DMS 273 (cell line): ENCODE measurements around the gene LMAN1L.

ENCODE experiments used
- DNase-seq: peaks from one replicate; lab custom pipeline; 2025; ENCODE audit not compliant: unreplicated experiment; lab: John Stamatoyannopoulos, UW

The LMAN1L gene

DNA sequence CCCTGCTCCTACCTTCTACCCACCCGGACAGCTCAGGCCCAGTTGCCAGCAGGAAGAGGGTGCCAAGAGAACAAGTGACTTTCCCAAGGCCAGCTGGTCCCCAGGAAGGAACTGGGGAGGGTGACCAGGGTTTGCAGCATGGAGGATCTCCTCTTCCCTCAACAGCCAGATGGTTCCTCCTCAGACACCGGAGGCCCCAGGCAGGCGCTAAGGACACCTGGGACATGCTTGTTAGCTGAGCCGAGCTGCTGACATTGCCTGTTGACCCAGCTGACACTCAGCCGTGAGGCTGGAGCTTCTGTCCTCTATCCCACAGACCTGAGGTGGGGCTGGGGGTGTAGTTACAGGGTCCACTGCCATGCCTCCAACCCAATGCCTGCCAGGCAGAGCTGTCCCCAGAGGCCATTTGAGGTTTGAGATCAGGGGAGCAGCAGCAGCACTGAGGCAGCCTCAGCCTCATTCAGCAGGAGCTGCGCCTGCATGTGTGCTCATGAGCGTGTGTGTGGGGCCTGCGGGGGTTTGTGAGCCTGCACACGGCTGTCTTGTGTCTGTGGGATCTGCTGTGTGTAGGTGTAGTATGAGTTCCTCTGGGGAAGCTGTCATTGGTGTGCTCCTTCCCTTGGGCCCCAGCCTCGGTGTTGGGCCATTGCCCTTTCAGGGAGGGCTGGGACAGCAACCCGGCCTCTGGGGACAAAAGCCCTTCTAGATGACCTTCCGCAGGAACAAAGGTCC is 20.9 kb downstream of the LMAN1L start:
- peak; percentile 75 for DNase-seq

DNA sequence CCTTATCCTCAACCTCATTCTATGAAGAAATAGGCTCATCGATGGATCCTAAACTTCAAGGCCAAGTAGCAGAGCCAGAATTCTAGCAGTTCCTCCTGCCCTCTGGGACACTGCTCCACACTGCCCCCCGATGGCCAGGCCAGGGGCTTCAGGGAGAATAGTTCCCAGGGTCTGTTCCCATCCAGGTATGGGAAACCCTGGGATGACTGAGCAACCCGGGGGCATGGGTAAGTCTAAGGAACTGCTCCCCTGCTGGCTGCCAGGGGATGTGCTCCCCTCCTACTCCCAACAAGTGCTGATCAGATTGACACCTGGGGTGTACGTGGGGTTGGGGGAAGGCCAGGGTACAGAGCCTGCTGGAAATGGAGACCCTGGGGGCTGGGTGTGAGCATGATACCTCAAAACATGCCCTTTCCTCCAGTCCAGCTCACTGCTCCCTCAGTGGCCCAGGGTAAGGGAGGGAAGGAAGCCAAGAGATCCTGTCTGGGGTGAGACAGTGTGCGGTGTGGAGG is 22.7 kb downstream of the LMAN1L start:
- DNase-seq, result peak; percentile 89

DNA sequence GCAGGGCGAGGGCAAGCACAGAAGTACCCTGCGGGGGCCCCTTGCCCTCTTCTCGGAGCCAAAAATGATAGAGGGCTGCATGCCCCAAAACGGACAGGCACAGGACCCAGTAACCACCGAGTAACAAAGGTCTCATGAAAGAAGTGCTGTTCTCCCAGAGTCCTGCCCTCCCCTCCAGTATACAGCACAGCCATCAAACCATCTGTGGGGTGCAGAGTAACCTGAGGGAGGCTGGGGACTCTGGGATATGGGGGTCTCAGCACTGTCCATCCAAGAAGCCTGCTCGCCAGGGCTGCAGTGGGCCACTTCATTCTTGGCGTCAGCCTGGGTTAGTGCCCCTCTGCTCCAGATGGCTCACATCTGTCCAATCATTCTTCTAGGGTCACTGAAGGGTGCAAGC is 24.2 kb downstream of the LMAN1L start:
- DNase-seq, result no peak

DNA sequence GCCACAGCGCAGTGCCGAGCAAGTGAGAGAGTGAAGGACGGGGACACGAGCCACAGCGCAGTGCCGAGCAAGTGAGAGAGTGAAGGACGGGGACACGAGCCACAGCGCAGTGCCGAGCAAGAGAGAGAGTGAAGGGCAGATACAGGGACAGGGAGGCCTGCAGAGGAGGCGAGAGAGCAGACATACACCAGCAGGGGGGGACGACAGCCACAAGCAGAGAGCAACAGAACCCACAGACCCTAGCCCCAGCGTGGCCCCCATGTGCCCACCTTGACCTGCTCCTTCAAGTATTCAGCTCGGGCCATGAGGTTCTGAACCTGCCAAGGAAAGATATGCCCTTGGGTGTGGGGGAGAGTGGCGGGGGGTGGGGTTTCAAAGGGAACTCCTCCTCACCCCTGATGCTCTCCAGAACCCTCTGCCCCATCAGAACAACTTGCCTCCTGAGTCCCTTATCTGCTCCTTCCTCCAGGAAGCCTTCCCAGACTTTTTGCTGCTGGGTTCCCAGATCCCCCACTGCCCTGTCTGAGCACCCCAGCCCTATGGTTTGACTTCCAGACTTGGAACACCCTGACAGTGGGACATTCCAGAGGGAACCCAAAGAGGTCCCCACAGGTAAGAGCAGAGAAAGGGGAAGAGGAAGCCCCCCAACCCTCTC is 25.0 kb downstream of the LMAN1L start:
- no peak for DNase-seq

DNA sequence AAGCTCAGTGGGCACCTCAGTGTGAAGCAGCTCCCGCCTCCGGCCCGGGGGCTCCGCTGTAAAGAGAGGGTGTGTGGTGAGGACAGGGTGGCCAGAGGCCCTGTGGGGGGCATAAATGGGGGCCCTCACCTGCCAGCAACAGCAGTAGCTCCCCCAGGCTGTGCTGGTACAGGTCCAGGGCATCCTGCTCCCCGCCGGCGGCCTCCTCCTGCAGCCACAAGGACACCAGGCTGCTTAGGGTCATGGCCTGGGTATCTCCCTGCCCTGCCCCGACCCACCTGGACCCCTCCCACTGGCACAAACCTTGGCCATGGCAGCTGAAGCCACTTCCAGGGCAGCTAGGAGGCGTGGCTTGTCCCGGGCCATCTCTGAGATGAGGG is 25.5 kb downstream of the LMAN1L start:
- DNase-seq, result no peak

DNA sequence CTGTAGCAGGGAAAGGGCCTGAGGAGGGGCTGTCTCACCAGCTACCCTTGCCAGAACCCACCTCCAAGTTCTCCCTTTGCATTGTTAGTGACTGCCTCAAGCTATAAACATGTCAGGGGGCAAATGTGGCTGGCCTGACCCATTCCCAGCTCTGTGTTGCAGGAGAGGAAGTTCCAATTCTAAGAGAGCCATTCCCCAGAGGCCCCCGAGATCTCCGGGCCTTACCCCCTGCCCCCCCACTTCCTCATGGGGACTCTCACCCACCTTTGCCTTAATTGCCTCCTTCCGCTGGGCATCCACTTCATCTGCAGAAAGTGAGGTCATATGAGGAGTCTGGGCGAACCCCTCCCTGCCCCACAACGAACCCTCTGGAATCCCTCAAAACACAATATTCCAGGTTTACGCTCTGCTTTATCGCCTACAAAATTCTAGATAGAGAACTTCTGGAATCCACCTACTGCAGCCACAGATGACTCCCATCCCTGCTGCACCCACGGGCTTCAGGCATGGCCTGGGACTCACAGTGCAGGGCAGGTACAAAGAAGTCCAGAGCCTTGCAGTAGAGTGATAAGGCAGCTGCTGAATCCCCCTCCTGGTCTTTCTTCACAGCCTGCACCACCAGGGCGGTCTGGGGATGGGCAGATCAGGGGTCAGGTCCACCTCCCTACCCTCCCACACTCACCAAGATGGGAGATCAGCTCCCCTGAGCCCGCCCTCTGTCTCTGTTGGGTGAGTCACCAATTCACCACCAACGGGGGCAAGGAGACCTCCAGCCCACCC is 26.3 kb downstream of the LMAN1L start:
- DNase-seq, result no peak

DNA sequence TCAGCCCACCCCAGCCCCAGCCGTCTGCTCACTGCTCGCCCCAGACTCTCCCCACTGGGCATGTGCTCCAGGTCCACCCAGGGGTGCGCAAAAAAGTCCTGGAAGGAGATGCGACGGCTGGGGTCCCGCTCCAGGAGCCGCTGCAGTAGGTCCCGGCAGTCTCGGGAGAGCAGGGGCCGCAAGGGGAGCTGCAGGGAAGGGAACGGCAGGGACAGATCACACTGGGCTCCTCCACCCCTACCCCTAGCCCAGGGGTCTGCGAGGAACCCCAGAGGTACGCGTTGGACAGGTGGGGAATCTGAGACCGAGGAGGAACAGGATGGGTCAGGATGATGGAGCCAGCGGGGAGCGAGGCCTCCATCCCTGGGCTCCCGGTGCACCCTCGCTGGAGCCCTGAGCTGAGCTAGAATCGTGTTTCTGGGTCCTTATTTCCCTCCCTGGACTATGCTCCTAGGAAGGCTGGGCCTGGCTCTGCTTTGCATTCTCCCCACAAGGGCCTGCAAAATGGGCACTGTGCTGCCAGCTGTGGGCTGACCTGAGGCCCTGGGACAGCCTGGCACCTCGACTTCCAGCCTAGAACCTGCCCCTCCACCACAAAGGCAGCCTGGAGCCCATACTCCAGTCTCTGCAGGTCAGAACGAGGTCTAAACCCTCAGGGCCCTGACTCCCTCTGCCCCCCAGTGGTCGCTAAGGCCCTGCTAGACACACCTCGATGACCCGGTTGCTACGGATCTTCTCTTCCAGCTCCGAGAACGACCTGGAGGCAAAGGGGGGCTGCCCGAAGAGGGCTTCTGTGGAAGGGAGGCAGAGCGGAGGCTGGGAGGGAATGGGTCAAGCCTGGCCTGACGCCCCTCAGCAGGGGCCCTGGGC is 27.1 kb downstream of the LMAN1L start:
- peak; percentile 26 for DNase-seq

DNA sequence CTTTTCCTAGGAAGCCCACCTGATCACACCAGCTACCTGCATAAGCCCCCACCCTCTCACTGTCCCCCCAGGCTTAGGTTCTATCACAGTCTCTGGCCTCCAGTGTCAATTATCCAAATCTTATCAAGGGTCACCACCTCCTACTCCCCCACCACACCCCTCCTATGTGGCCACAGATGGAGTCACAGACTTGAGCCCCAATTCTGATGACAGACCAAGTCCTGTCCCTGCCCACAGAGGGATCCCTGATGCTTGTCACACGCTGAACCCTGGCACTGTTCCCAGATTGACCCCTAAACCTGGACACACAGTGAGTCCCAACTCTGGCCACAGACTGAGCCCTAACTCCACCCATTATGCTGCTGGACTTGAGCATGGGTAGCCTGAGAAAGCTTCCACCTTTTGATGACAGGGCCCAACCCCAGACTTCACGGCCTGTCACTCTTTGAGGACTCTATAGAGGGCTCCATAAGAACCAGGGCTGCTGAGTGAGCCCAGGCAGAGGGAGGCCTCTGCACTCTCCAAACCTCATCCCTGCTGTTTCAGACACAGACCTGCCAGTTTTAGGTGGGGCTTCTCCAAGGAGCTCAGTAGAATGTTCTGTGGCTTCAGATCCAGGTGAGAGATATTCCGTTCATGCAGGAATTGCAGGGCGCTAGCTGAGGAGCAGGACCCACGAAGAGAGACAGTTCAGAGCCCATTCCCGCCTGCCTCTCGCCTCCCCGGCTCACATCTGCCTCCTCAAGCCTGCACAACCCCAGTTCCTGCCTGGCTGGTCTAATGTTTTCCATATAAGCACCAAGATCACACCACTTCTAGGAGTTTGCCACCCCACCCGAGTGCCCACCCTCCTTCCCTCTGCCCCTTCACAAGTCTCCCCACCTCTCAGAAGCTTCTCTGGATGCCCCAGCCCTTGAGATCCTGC is 28.5 kb downstream of the LMAN1L start:
- no peak for DNase-seq

DNA sequence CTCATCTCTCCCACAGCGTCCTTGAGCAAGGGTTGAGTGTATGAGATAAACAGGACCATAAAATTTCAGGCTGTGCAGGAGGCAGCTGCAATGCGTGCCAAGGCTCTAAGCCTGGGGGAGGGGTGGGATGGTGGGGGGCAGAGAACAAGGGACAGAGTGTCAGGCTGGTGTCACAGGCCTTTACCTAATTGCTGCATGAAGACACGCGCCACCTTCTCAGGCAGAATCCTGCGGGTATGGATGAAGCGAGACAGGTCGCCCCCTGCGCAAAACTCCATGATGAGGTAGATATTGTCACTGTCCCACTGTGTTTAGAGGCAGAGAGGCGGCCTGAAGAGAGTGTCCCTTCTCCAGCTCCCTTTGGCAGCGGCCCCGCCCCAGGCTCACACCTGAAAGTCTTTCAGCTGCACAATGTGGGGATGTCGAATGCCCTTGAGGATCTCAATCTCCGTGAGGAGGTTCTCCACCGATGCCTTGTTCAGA is 29.3 kb downstream of the LMAN1L start:
- DNase-seq, result no peak

DNA sequence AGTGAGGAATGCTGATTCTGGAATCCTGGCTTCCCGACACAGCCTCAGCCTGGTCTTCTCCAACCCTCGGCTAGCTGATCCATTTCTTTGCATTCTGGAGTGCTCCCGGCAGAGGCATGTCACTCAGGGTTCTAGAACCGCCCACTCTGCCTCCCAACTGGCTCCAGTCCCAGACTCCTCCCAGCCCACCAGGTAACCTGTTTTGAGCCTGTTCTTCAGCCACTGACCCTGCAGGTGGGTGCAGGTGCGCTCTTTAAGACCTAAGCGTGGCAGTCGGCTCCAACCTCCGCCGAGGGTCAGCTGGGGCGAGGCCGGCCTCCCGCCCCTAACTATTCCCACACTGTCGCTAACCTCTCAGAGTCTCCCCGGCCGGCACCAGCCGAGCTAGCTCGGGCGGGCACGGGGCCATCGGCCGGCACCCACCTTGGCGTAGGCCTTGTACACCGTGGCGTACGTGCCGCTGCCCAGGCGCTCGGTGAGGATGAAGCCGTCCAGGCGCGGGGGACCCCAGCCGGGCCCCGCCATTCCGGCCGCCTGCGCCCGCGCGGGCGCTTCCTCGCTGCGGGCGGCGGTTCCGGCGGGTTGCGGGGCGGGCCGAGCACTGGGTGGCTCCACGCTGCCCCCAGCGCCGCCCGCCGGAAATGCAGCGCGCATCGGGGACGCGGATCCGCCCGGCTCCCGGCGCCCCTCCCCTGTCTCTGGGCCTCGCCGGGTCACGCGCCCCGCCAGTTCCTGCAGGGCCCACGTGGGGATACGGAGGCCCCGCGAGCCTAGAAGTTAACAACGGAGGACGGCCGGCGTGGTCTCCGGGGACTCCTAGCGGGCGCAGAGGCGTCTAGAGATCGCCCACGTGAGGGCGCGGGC is 30.2 kb downstream of the LMAN1L start, which contains the start of gene ULK3:
Gene ULK3, minus strand, starts transcription at position 576 of the 864 bp plus-strand sequence. Its CDS starts 51 bp downstream, at position 525.
- peak; percentile 94 for DNase-seq

DNA sequence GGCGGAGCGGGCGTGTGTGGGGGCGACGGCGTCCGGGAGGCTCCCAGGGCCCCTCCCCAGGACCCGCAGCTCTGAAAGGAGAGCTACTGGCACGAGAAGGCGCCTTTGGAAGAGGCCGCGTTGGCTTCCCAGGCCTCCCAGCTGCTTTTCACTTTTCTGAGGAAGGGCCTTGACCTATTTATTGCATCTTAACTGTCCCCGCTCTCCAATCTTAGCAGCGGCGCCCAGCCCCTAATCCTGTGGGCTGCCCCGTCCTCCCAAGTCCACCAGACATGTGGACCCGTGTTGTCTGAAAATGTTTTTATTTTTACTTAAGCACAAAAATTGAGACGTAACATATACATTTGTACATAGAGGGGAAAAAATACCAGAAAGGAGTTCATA is 30.8 kb downstream of the LMAN1L start:
- no peak for DNase-seq

DNA sequence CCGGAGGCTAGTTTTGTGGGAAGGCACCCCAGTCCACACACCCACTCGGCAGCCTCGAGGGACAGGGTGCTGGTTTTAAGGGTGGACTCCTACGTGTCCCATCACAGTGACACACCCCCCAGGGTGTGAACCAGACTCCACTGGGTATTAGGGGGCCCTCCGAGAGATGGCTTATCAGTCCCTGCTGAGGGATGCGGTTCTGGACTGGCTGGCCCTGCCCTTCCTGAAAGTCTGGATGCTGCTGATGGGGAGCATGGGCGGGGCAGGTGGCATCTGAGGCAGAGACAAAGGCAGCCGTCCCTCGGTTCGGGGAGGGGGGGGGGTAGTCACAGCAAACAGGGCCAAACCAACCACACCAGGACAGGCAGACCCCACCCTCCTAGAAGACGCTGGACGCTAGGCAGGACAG is 31.3 kb downstream of the LMAN1L start:
- no peak for DNase-seq

DNA sequence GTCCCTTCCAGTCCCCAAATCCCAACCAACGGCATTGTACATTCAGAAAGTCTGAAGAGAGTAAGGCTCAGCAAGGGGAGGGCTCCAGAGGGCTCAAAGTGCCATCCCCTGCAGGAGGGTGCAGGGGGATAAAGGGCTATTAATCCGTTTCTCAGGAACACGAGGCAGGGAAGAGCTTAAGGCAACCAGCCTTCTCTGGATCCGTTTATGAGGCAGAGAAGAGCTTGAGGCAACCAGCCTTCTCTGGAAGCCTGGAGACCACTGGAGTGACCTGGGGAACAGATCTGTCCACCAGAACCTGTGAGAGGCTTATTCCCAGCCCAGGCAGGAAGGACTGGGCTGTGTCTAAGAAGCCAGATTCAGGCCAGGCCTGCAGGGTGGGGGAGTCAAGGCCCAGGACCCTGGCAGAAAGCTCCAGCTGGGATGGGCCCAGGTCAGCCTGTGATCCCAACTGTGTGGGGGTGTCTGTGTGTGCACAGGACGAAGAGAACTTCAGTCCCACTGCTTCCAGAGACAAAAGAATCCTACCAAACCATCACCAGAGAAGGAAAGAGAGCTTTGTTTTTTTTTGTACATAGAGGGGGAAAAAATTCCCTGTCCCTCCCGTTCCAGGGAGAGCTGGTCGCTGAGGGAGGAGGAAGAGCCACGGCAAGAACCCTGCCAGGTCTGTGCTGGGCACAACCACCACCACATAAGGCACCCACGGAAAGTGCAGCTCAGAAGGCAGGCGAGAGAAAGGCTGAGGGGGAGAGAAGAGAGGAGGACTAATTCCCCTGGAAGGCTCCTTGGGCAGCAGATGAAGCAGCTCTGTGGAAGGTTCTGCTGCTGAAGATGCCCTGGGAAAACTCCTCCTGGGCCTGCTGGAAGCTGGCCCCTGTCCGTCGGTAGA is 31.9 kb downstream of the LMAN1L start:
- DNase-seq, result no peak

DNA sequence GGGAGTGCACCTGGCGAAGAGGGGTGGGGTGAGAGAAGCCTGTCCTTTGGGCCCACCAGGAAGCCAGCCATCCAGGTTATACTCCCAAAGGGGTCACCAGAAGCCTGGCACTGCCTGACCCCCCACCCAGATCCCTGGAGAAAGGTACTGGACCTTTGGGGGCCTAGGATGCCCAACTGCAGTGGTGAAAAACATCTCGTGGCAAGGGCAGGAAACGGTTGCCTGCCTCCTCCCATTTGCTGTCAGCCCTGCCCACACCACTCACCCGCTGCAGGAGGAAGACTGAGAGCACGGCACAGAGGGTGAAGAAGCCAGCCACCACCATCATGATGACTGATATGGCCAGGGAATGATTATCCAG is 32.6 kb downstream of the LMAN1L start:
- no peak for DNase-seq

DNA sequence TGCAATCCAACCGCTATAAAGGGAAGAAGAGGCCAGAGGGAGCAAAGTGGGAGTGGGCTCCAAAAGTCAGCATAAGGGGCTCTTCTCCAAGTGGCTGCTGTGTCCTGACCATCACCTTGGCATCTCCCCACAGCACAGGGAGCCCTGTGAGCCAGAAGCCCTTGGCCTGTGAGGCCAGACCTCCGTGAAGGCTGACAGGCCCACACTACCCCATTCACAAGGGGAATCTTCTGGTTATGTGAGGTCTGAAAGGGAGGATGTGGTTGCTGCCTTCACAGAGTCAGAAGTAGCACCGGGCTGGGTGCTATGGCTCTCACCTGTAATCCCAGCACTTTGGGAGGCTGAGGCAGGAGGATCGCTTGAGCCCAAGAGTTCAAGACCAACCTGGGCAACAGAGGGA is 32.9 kb downstream of the LMAN1L start:
- no peak for DNase-seq

DNA sequence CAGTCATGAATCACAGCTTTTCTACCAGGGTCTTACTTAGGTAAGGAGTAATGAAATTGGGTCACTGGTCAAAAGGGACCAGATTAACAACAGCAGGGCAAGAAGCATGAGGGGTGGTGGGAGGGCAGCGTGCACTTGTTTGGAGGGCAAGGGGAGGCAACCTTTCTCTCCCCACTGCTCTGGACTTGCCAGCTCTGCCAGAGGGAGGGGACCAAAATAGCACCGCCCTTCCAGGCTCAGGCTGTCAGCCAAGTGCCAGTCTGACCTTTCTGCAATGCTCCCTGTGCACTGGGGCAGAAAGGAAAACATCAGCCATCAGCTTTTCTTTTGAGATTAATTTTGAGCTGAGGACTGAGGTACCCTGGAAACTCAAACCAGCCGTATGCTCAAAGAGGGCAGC is 34.8 kb downstream of the LMAN1L start:
- peak; percentile 18 for DNase-seq

DNA sequence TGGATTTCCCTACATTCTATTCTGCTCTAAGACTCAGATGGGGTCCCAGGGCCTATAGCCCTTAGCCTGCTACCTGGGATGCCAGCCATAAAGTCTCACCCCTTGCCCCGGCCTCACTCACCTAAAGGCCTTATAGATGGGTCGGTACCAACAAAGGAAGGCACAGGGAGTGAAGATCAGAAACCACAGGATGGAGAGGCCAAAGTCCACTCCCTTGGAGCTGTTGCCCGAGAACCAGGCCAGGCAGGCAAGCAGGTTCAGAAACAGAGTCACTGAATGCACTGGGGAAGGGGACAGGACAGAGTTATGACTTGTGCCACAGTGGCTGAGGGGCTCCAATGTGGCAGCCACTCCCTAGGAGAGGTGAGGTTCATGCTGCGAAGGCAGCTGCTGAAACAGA is 37.8 kb downstream of the LMAN1L start:
- no peak for DNase-seq

DNA sequence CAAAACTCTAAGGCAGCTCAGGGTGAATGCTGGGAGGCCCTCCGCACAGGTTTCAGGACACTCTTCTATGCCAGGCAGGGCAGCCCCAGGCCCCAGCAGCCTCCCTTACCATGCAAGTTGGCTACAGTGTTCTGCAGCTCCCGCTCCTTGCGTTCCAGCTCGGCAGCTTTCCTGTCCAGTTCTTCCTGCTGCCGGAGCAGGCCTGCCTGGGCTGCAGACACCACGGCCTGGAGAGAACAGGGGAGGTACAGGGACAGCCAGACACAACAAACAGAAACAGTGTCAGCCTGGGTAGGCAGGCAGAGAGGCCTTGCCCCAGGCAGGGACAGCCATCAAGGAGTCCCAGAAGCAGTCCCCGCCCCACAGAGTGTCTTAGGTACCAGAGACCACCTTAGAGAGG is 39.3 kb downstream of the LMAN1L start:
- no peak for DNase-seq
